GM23338 (cell line): ENCODE data around the gene JPH3. TPM values are rescaled to one million over a fixed set of nuclear protein-coding genes. Genes with fewer than 3 reads are reported as not detected.

Experiments
- ATAC-seq: fragments of 200-7000 bp; cut with Tn5 transposase; 3 replicates; pipeline ENCODE4 v1.9.1; 2020
- DNase-seq: peaks from one replicate; pipeline ENCODE4 v3.0.0-alpha.2; 2015; ENCODE audit warnings: low spot score
- H2AFZ ChIP-seq: fragments of 200-600 bp; sonication (generic); 2 replicates; pipeline ENCODE4 v1.8.0; 2016; ENCODE audit warnings: antibody characterized with exemption, mild to moderate bottlenecking, moderate library complexity
- H3F3A ChIP-seq: fragments of 200-600 bp; sonication (generic); replicated peaks from 2 replicates; pipeline ENCODE4 v1.8.0; 2017; ENCODE audit warnings: antibody characterized with exemption, mixed run types, low read depth
- H3K27ac ChIP-seq: fragments of 200-600 bp; sonication (generic); 2 replicates; pipeline ENCODE4 v1.6.1; 2016; ENCODE audit warnings: low read depth
- H3K27me3 ChIP-seq: fragments of 200-600 bp; sonication (generic); 2 replicates; pipeline ENCODE4 v1.8.0; 2016; ENCODE audit warnings: mild to moderate bottlenecking, mixed run types, moderate library complexity; ENCODE audit not compliant: insufficient read depth
- H3K36me3 ChIP-seq: fragments of 200-600 bp; sonication (generic); 2 replicates; pipeline ENCODE4 v1.8.0; 2016; ENCODE audit warnings: mild to moderate bottlenecking; ENCODE audit not compliant: insufficient read depth
- H3K4me1 ChIP-seq: fragments of 200-600 bp; sonication (generic); 2 replicates; pipeline ENCODE4 v1.8.0; 2016; ENCODE audit warnings: mild to moderate bottlenecking, moderate library complexity; ENCODE audit not compliant: insufficient read depth
- H3K4me2 ChIP-seq: fragments of 200-600 bp; sonication (generic); 2 replicates; pipeline ENCODE4 v1.7.1; 2017; ENCODE audit warnings: mixed run types
- H3K4me3 ChIP-seq: fragments of 200-600 bp; sonication (generic); 2 replicates; pipeline ENCODE4 v1.6.1; 2016; ENCODE audit warnings: mixed run types
- H3K79me2 ChIP-seq: fragments of 200-600 bp; sonication (generic); replicated peaks from 2 replicates; pipeline ENCODE4 v1.8.0; 2017; ENCODE audit warnings: mild to moderate bottlenecking; ENCODE audit not compliant: insufficient read depth
- H3K9me2 ChIP-seq: fragments of 200-600 bp; sonication (generic); 2 replicates; pipeline ENCODE4 v1.8.0; 2017; ENCODE audit not compliant: insufficient read depth
- H4K20me1 ChIP-seq: fragments of 200-600 bp; sonication (generic); replicated peaks from 2 replicates; pipeline ENCODE4 v1.8.0; 2017; ENCODE audit warnings: mild to moderate bottlenecking; ENCODE audit not compliant: insufficient read depth
- H3K27ac Mint-ChIP-seq: 2 replicates; pipeline ENCODE4 v1.8.0; 2020; ENCODE audit warnings: inconsistent platforms, mild to moderate bottlenecking, moderate library complexity, mixed read lengths
- H3K27me3 Mint-ChIP-seq: 3 replicates; pipeline ENCODE4 v1.8.0; 2022; ENCODE audit warnings: low read depth, mild to moderate bottlenecking, moderate library complexity, mixed read lengths, inconsistent platforms; ENCODE audit not compliant: insufficient read depth, poor library complexity
- H3K36me3 Mint-ChIP-seq: 3 replicates; pipeline ENCODE4 v1.8.0; 2021; ENCODE audit warnings: low read depth, mild to moderate bottlenecking, inconsistent platforms, moderate library complexity, mixed read lengths
- H3K4me1 Mint-ChIP-seq: 3 replicates; pipeline ENCODE4 v1.8.0; 2020; ENCODE audit warnings: mild to moderate bottlenecking, inconsistent platforms, mixed read lengths
- H3K4me3 Mint-ChIP-seq: 3 replicates; pipeline ENCODE4 v1.8.0; 2021; ENCODE audit warnings: moderate library complexity, mild to moderate bottlenecking, inconsistent platforms, mixed read lengths
- H3K9me3 Mint-ChIP-seq: 3 replicates; pipeline ENCODE4 v1.8.0; 2020; ENCODE audit warnings: moderate library complexity, mild to moderate bottlenecking, inconsistent platforms, mixed read lengths
- CTCF ChIP-seq, 2 experiments: fragments of 200-600 bp in 1 of 2; sonication (generic) in 1 of 2; conservative IDR thresholded peaks; 2 replicates each; pipeline versions ENCODE4 v1.5.1 to v1.6.1; 2016 to 2017; ENCODE audit warnings: antibody characterized with exemption in 2 of 2, low read depth in 2 of 2, mild to moderate bottlenecking in 2 of 2, moderate library complexity in 1 of 2
- EZH2 ChIP-seq: fragments of 200-600 bp; sonication (generic); IDR thresholded peaks from one replicate; pipeline ENCODE4 v1.8.0; 2017; ENCODE audit warnings: antibody characterized with exemption, mild to moderate bottlenecking, low read depth; ENCODE audit not compliant: unreplicated experiment
- NANOG ChIP-seq: IDR thresholded peaks from 2 replicates; pipeline ENCODE4 v1.6.1; 2016; ENCODE audit warnings: antibody characterized with exemption, borderline replicate concordance
- ZNF114 ChIP-seq: fragments of 250-450 bp; sonication (Bioruptor Pico); IDR thresholded peaks from 2 replicates; pipeline ENCODE4 v1.5.0; 2020; ENCODE audit warnings: mild to moderate bottlenecking, moderate library complexity
- polyA plus RNA-seq: library from polyadenylated mRNA; unstranded; fragments of >200 nt; fragmentation: Nextera tagmentation; extraction: Ambion mirVana; gene quantifications from 2 replicates; pipeline ENCODE4 v1.2.1, GENCODE V29; 2016
- total RNA-seq: library from RNA; depleted of rRNA; stranded (reverse); fragments of >200 nt; shearing (Covaris generic); gene quantifications from 2 replicates; pipeline ENCODE4 v1.2.3, GENCODE V29; 2014

The JPH3 gene
- total and polyA plus RNA-seq, 2 experiments from 2014 or later = 8.4 to 38.3 TPM

- H3K27me3 ChIP-seq = no peaks in the 10 kb centered on the region
- H2AFZ ChIP-seq = no peak overlapping the region
- no peak overlapping the region for H3K27ac Mint-ChIP-seq
- no peaks in the 10 kb centered on the region for H3K36me3 ChIP-seq
- no peak overlapping the region for H3K4me3 Mint-ChIP-seq
- H4K20me1 ChIP-seq = no peaks in the 10 kb centered on the region
- H3K4me1 ChIP-seq = no peaks in the 10 kb centered on the region
- ATAC-seq (no peak), DNase-seq (no peak)
- peaks cover 17% of the 10 kb centered on the region for H3K27me3 Mint-ChIP-seq
- no peak overlapping the region for H3K4me2 ChIP-seq
- H3K9me3 Mint-ChIP-seq = no peaks in the 10 kb centered on the region; the same call in 2 of the 3 replicates
- no peak overlapping the region for H3K27ac ChIP-seq
- no peaks in the 10 kb centered on the region for H3K9me2 ChIP-seq
- H3K79me2 ChIP-seq = no peaks in the 10 kb centered on the region
- H3K4me1 Mint-ChIP-seq = peaks cover 11% of the 10 kb centered on the region
- H3K4me3 ChIP-seq = no peak overlapping the region
- H3K36me3 Mint-ChIP-seq = no peaks in the 10 kb centered on the region
- H3F3A ChIP-seq = no peaks in the 10 kb centered on the region
- TF ChIP-seq ZNF114 (CRISPR knock-in tag) (no peak), CTCF (conservative IDR thresholded peaks at IDR 0.05; ENCODE audit: low read depth in 2 of 2) (no peak)
Observed at GRCh38 chr16:87677830-87678229, 75.5 kb downstream of the JPH3 start.

GRCh38 chr16:87678618-87679017, 76.3 kb downstream of the JPH3 start:
- Histone ChIP-seq H3K4me3 (no peak overlapping the region), H3K9me2 (no peaks in the 10 kb centered on the region), H3K27me3 (no peaks in the 10 kb centered on the region), H2AFZ (no peak overlapping the region), H3F3A (no peaks in the 10 kb centered on the region), H3K79me2 (no peaks in the 10 kb centered on the region), H3K4me2 (no peak overlapping the region), H3K4me1 (no peaks in the 10 kb centered on the region), H3K36me3 (no peaks in the 10 kb centered on the region), H3K27ac (no peak overlapping the region), H4K20me1 (no peaks in the 10 kb centered on the region)
- peaks cover 11% of the 10 kb centered on the region for H3K4me1 Mint-ChIP-seq
- TF ChIP-seq CTCF (conservative IDR thresholded peaks at IDR 0.05; ENCODE audit: low read depth in 2 of 2) (0 out of 4 replicates have a peak, but pooled peaks of 1 of the 2 experiments have one; percentile 0), EZH2 (no peak)
- DNase-seq = no peak
- H3K9me3 Mint-ChIP-seq = no peaks in the 10 kb centered on the region; the same call in 2 of the 3 replicates
- H3K36me3 Mint-ChIP-seq = no peaks in the 10 kb centered on the region
- peaks cover 21% of the 10 kb centered on the region for H3K27me3 Mint-ChIP-seq
- no peak for ATAC-seq
- no peak overlapping the region for H3K27ac Mint-ChIP-seq
- no peak overlapping the region for H3K4me3 Mint-ChIP-seq

GRCh38 chr16:87679593-87680271, 77.4 kb downstream of the JPH3 start:
- no peak overlapping the region for H3K27ac ChIP-seq
- DNase-seq (no peak), ATAC-seq (no peak)
- no peak overlapping the region for H3K4me3 ChIP-seq
- H3K4me1 ChIP-seq = no peaks in the 10 kb centered on the region
- Mint-ChIP-seq H3K27ac (no peak overlapping the region), H3K9me3 (no peaks in the 10 kb centered on the region; the same call in 2 of the 3 replicates), H3K4me1 (peaks cover 8% of the 10 kb centered on the region), H3K27me3 (peaks cover 25% of the 10 kb centered on the region), H3K36me3 (no peaks in the 10 kb centered on the region), H3K4me3 (no peak overlapping the region)
- H2AFZ ChIP-seq = no peak overlapping the region
- H3K9me2 ChIP-seq = no peaks in the 10 kb centered on the region
- H3F3A ChIP-seq = no peaks in the 10 kb centered on the region
- H4K20me1 ChIP-seq = no peaks in the 10 kb centered on the region
- no peak for TF ChIP-seq NANOG
- TF ChIP-seq ZNF114 (CRISPR knock-in tag) = no peak
- no peaks in the 10 kb centered on the region for H3K36me3 ChIP-seq
- H3K27me3 ChIP-seq = no peaks in the 10 kb centered on the region
- H3K4me2 ChIP-seq = no peak overlapping the region
- H3K79me2 ChIP-seq = no peaks in the 10 kb centered on the region
